SK-N-SH (cell line): ENCODE results near the gene TIGD2. TPM values are rescaled to one million over a fixed set of nuclear protein-coding genes. Genes with fewer than 3 reads are reported as not detected.

Experiments
- CTCF ChIA-PET: fragments of 300-600, 350-600 bp; formaldehyde crosslinking; extraction: SDS; loops from one replicate; lab custom pipeline; 2021; lab: Yijun Ruan, JAX
- POLR2A ChIA-PET: fragments of 350-600 bp; sonication (Branson Sonifier 250); formaldehyde crosslinking; extraction: SDS; loops from one replicate; lab custom pipeline; 2020; ENCODE audit warnings: antibody characterized with exemption, inconsistent platforms; lab: Yijun Ruan, JAX
- DNase-seq: peaks from one replicate; pipeline ENCODE4 v3.0.0; 2012
- H2AFZ ChIP-seq: fragments of 200-600 bp; sonication (generic); 2 replicates; pipeline ENCODE4 v1.8.1; 2016; ENCODE audit warnings: antibody characterized with exemption, mild to moderate bottlenecking, low read depth
- H3F3A ChIP-seq: fragments of 200-600 bp; sonication (generic); replicated peaks from 2 replicates; pipeline ENCODE3; 2016; ENCODE audit warnings: antibody characterized with exemption, mild to moderate bottlenecking; ENCODE audit not compliant: insufficient read depth
- H3K27ac ChIP-seq, 2 experiments: fragments of 200-500 bp in 1 of 2; fragments of 200-600 bp in 1 of 2; sonication (Bioruptor generic) in 1 of 2; sonication (generic), shearing (Covaris generic) in 1 of 2; 2 replicates each; pipeline versions ENCODE4 v1.5.1 to v1.6.1; 2014 to 2016; ENCODE audit warnings: low read depth in 2 of 2, inconsistent platforms in 1 of 2, low read length in 1 of 2, mild to moderate bottlenecking in 1 of 2, mixed read lengths in 1 of 2
- H3K27me3 ChIP-seq: fragments of 200-600 bp; sonication (generic), shearing (Covaris generic); 2 replicates; pipeline ENCODE4 v1.6.1; 2016; ENCODE audit warnings: mixed run types; ENCODE audit not compliant: insufficient read depth
- H3K36me3 ChIP-seq, 2 experiments: fragments of 200-500 bp in 1 of 2; fragments of 200-600 bp in 1 of 2; sonication (Bioruptor generic) in 1 of 2; sonication (generic) in 1 of 2; replicated peaks in 1 of 2; 2 replicates each; pipeline versions ENCODE3 to v1.5.1; 2014 to 2016; ENCODE audit warnings: low read length in 1 of 2, mild to moderate bottlenecking in 1 of 2; ENCODE audit not compliant: insufficient read depth in 2 of 2, control insufficient read depth in 1 of 2
- H3K4me1 ChIP-seq, 2 experiments: fragments of 200-500 bp in 1 of 2; fragments of 200-600 bp in 1 of 2; sonication (Bioruptor generic) in 1 of 2; sonication (generic), shearing (Covaris generic) in 1 of 2; 2 replicates each; pipeline versions ENCODE4 v1.5.1 to v1.6.1; 2014 to 2016; ENCODE audit warnings: low read depth in 1 of 2, low read length in 1 of 2, mixed run types in 1 of 2; ENCODE audit not compliant: insufficient read depth in 2 of 2, control insufficient read depth in 1 of 2
- H3K4me2 ChIP-seq: fragments of 200-600 bp; sonication (generic), shearing (Covaris generic); 2 replicates; pipeline ENCODE4 v1.6.1; 2017; ENCODE audit warnings: mixed run types
- H3K4me3 ChIP-seq, 2 experiments: fragments of 200-500 bp in 1 of 2; fragments of 200-600 bp in 1 of 2; sonication (Bioruptor generic) in 1 of 2; sonication (generic), shearing (Covaris generic) in 1 of 2; 2 replicates each; pipeline versions ENCODE4 v1.5.1 to v1.8.1; 2014 to 2016; ENCODE audit warnings: low read depth in 2 of 2, inconsistent platforms in 1 of 2, low read length in 1 of 2, mild to moderate bottlenecking in 1 of 2, mixed read lengths in 1 of 2, moderate library complexity in 1 of 2
- H3K79me2 ChIP-seq: fragments of 200-600 bp; sonication (generic); 2 replicates; pipeline ENCODE4 v1.8.1; 2017; ENCODE audit warnings: mild to moderate bottlenecking; ENCODE audit not compliant: insufficient read depth
- H3K9ac ChIP-seq: fragments of 200-600 bp; sonication (generic); 2 replicates; pipeline ENCODE4 v1.6.1; 2017; ENCODE audit warnings: mixed run types
- H3K9me2 ChIP-seq: fragments of 200-600 bp; sonication (generic); 2 replicates; pipeline ENCODE4 v1.6.1; 2017; ENCODE audit warnings: mixed run types
- H3K9me3 ChIP-seq: fragments of 200-600 bp; sonication (generic); 2 replicates; pipeline ENCODE4 v1.6.1; 2017; ENCODE audit warnings: mixed run types, mild to moderate bottlenecking, moderate library complexity
- H4K20me1 ChIP-seq: fragments of 200-600 bp; sonication (generic); 2 replicates; pipeline ENCODE4 v1.6.1; 2017; ENCODE audit warnings: mild to moderate bottlenecking, mixed run types; ENCODE audit not compliant: insufficient read depth
- FOXJ3 ChIP-seq: sonication (generic); formaldehyde crosslinking; IDR thresholded peaks from 2 replicates; pipeline ENCODE4 v1.5.1; 2020; ENCODE audit warnings: mild to moderate bottlenecking, missing genetic modification reagents
- FOXM1 ChIP-seq: IDR thresholded peaks from 2 replicates; pipeline ENCODE4 v1.4.0; 2012; ENCODE audit warnings: low read depth, mild to moderate bottlenecking
- MEF2A ChIP-seq: IDR thresholded peaks from 2 replicates; pipeline ENCODE4 v1.4.0; 2012; ENCODE audit warnings: low read depth, borderline replicate concordance
- POLR2AphosphoS5 ChIP-seq: IDR thresholded peaks from 2 replicates; pipeline ENCODE4 v1.6.1; 2012; ENCODE audit warnings: low read depth, low read length
- RCOR1 ChIP-seq: fragments of 150-350 bp; IDR thresholded peaks from 2 replicates; pipeline ENCODE4 v1.6.1; 2017; ENCODE audit warnings: antibody characterized with exemption, low read length
- SMC3 ChIP-seq: IDR thresholded peaks from 2 replicates; pipeline ENCODE4 v1.6.1; 2012; ENCODE audit warnings: low read depth, low read length, improper control_type of control experiment
- TEAD4 ChIP-seq: IDR thresholded peaks from 2 replicates; pipeline ENCODE4 v1.4.0; 2012; ENCODE audit warnings: mild to moderate bottlenecking, borderline replicate concordance; ENCODE audit not compliant: insufficient read depth
- WGBS: methylation state at CpG from one replicate; pipeline ENCODE4 v1.1.6; 2017; ENCODE audit warnings: low lambda C conversion rate; 5-methylcytosine and 5-hydroxymethylcytosine counted together
- polyA plus RNA-seq, 3 experiments: library from polyadenylated mRNA; depleted of rRNA; stranded (reverse); fragments of >200 nt; gene quantifications; 2 replicates each; pipeline ENCODE4 v1.2.3, GENCODE V29; 2012
- TF ChIP-seq, protein P1 (sequence below): IDR thresholded peaks from 2 replicates; pipeline ENCODE4 v1.4.0; 2012; ENCODE audit warnings: low read depth, borderline replicate concordance
- TF ChIP-seq, protein P2 (sequence below): IDR thresholded peaks from 2 replicates; pipeline ENCODE4; 2012
- TF ChIP-seq, protein P3 (sequence below): IDR thresholded peaks from 2 replicates; pipeline ENCODE4 v1.4.0; 2012; ENCODE audit warnings: low read depth

TIGD2 gene
- polyA plus RNA-seq, 1 of the 3 experiments (the other 2 are of a cell fraction): 0.84 TPM

DNA sequence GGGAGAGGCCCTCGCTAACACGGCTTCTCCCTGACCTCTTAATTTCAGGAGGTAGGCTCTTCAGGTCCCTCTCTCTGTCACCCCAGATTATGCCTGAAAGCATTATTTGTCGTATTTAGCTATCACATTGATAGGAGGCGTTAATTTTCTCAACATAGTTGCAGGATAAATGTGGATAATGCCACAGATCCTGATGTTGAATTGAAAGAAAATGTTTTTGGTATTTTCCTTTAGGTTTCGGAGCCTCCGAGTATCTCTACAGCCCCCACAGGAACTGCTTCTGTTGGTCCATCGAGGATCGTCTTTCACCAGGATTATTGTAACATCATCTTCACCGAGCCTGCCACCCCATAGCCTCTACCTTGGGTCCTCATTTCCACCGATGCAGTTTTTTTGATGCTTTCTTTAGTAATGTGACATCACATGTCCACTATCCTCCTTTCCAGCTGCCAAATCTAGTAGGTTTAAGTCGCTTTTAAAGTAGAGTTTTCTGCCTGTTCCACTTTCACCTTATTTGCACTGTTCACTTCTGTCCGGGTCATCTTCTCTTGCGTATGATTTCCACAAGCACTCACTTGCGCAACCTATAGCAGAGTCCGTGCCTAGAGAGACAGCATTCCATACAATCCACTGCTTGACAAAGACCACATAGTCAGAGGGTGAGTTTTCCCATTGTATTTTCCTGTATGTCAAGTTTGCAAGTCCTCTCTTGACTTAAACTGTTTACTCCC lies 665 bp downstream of the TIGD2 start:
- Histone ChIP-seq H3K9ac (peak overlapping the region; percentile 74), H3K4me3 (peak overlapping the region; percentile 85 to 86), H3K9me2 (no peaks in the 10 kb centered on the region), H3F3A (no peaks in the 10 kb centered on the region), H2AFZ (peak overlapping the region; percentile 91), H3K27me3 (0 out of 2 replicates have a peak, but pooled peaks cover 20% of the 10 kb centered on the region), H4K20me1 (no peaks in the 10 kb centered on the region), H3K27ac (peak overlapping the region; percentile 21 to 65; a peak in 3 of 4 replicates), H3K9me3 (no peaks in the 10 kb centered on the region), H3K36me3 (peaks cover 0 to 5% of the 10 kb centered on the region in 2 experiments), H3K4me1 (peaks cover 0 to 12% of the 10 kb centered on the region in 2 experiments; a peak in 2 of 4 replicates)
- peak; percentile 30 for DNase-seq
- ChIA-PET CTCF (interaction anchor here (0.6 to 1.3 kb wide), 5 partner anchors 11 to 406 kb away, joined by 3 to 4 read pairs (median 3); no protein-coding TSS in a partner anchor), POLR2A (interaction anchor here (0.7 kb wide), 1 partner anchor 31 kb away, joined by 3 read pairs; no protein-coding TSS in a partner anchor)
- TF ChIP-seq, protein P1, sequence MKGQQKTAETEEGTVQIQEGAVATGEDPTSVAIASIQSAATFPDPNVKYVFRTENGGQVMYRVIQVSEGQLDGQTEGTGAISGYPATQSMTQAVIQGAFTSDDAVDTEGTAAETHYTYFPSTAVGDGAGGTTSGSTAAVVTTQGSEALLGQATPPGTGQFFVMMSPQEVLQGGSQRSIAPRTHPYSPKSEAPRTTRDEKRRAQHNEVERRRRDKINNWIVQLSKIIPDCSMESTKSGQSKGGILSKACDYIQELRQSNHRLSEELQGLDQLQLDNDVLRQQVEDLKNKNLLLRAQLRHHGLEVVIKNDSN: no peak
- TF ChIP-seq, protein P2, sequence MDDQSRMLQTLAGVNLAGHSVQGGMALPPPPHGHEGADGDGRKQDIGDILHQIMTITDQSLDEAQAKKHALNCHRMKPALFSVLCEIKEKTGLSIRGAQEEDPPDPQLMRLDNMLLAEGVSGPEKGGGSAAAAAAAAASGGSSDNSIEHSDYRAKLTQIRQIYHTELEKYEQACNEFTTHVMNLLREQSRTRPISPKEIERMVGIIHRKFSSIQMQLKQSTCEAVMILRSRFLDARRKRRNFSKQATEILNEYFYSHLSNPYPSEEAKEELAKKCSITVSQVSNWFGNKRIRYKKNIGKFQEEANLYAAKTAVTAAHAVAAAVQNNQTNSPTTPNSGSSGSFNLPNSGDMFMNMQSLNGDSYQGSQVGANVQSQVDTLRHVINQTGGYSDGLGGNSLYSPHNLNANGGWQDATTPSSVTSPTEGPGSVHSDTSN: no peak
- TF ChIP-seq, all 33 proteins: peak for 0
- H3K79me2 ChIP-seq: no peaks in the 10 kb centered on the region
- WGBS: 21% methylated on average over 13 of the region's 15 CpGs
- H3K4me2 ChIP-seq: peak overlapping the region; percentile 93

DNA sequence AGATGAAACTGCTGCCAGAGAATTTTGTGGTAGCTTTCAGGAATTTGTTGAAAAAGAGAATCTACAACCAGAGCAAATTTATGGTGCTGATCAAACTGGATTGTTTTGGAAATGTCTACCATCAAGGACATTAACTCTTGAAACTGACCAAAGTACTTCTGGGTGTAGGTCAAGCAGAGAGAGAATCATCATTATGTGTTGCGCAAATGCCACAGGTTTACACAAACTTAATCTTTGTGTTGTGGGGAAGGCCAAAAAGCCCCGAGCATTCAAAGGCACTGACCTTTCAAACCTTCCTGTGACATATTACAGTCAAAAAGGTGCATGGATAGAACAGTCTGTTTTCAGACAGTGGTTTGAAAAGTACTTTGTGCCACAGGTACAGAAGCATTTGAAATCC lies 2.1 kb downstream of the TIGD2 start:
- CTCF ChIA-PET: interaction anchor here (0.8 kb wide), 1 partner anchor 10 kb away, joined by 4 read pairs; no protein-coding TSS in a partner anchor
- WGBS: 92% methylated on average over 2 of the region's 2 CpGs

DNA sequence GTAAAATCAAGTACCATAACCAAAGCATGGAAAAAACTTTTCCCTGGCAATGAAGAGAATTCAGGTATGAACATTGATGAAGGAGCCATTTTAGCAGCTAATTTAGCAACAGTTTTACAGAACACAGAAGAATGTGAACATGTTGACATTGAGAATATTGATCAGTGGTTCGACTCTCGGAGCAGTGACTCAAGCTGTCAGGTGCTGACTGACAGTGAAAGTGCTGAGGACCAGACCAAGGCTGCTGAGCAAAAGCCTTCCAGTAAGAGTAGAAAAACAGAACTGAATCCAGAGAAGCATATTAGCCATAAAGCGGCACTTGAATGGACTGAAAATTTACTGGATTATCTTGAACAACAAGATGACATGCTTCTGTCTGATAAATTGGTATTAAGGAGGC lies 2.8 kb downstream of the TIGD2 start:
- Histone ChIP-seq H3K27me3 (0 out of 2 replicates have a peak, but pooled peaks cover 14% of the 10 kb centered on the region), H3K4me3 (no peak overlapping the region), H3K79me2 (no peaks in the 10 kb centered on the region), H3K9me3 (no peaks in the 10 kb centered on the region), H3K9me2 (no peaks in the 10 kb centered on the region), H3K4me1 (peaks cover 0 to 12% of the 10 kb centered on the region in 2 experiments; a peak in 2 of 4 replicates), H3K4me2 (no peak overlapping the region), H3K9ac (no peak overlapping the region), H2AFZ (no peak overlapping the region), H4K20me1 (no peaks in the 10 kb centered on the region), H3K27ac (no peak overlapping the region), H3F3A (no peaks in the 10 kb centered on the region), H3K36me3 (peaks cover 0 to 5% of the 10 kb centered on the region in 2 experiments)
- no peak for DNase-seq
- TF ChIP-seq TEAD4: no peak
- no peak for TF ChIP-seq FOXM1
- no peak for TF ChIP-seq RCOR1
- TF ChIP-seq MEF2A: no peak
- TF ChIP-seq, protein P3, sequence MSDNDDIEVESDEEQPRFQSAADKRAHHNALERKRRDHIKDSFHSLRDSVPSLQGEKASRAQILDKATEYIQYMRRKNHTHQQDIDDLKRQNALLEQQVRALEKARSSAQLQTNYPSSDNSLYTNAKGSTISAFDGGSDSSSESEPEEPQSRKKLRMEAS: no peak
- no peak for TF ChIP-seq FOXJ3
- WGBS: 86% methylated on average over 3 of the region's 3 CpGs
- CTCF ChIA-PET: no interaction called here
- POLR2A ChIA-PET: no interaction called here

More for the DNA sequence above, 2.1 kb downstream of the TIGD2 start:
- H4K20me1 ChIP-seq: no peaks in the 10 kb centered on the region
- no peak overlapping the region for H3K4me3 ChIP-seq
- H3K4me2 ChIP-seq: no peak overlapping the region
- H2AFZ ChIP-seq: no peak overlapping the region
- no peaks in the 10 kb centered on the region for H3K9me2 ChIP-seq
- POLR2A ChIA-PET: no interaction called here
- peaks cover 0 to 5% of the 10 kb centered on the region in 2 experiments for H3K36me3 ChIP-seq
- H3K9me3 ChIP-seq: no peaks in the 10 kb centered on the region
- H3K4me1 ChIP-seq: peaks cover 0 to 12% of the 10 kb centered on the region in 2 experiments; a peak in 2 of 4 replicates
- H3K27me3 ChIP-seq: 0 out of 2 replicates have a peak, but pooled peaks cover 20% of the 10 kb centered on the region
- H3F3A ChIP-seq: no peaks in the 10 kb centered on the region
- DNase-seq: no peak
- no peaks in the 10 kb centered on the region for H3K79me2 ChIP-seq
- no peak overlapping the region for H3K9ac ChIP-seq
- H3K27ac ChIP-seq: no peak overlapping the region
- TF ChIP-seq SMC3: no peak
- TF ChIP-seq POLR2AphosphoS5: no peak
